Left ventricle myocardium inferior (tissue), 1 donor: ENCODE measurements around the gene ARHGAP26. TPM values are rescaled to one million over a fixed set of nuclear protein-coding genes. Genes with fewer than 3 reads are reported as not detected.

Experiments used
- DNase-seq: peaks from one replicate; pipeline ENCODE4 v3.0.0-alpha.2; 2020
- H3K27ac ChIP-seq: fragments of 200-600 bp; replicated peaks from 2 replicates; pipeline ENCODE4 v1.8.0; 2021
- H3K27me3 ChIP-seq: fragments of 200-600 bp; 2 replicates; pipeline ENCODE4 v1.8.0; 2021; ENCODE audit warnings: low read depth
- H3K36me3 ChIP-seq: fragments of 200-600 bp; 2 replicates; pipeline ENCODE4 v1.8.0; 2021
- H3K4me1 ChIP-seq: fragments of 200-600 bp; 2 replicates; pipeline ENCODE4 v1.8.0; 2021
- H3K4me3 ChIP-seq: fragments of 200-600 bp; 2 replicates; pipeline ENCODE4 v1.8.0; 2021; ENCODE audit warnings: mild to moderate bottlenecking, moderate library complexity
- H3K9me3 ChIP-seq: fragments of 200-600 bp; replicated peaks from 2 replicates; pipeline ENCODE4 v1.8.0; 2021
- CTCF ChIP-seq: fragments of 200-600 bp; IDR thresholded peaks from 2 replicates; pipeline ENCODE4 v1.8.0; 2021; ENCODE audit warnings: antibody characterized with exemption, mild to moderate bottlenecking, borderline replicate concordance
- intact Hi-C: fragments of 100-400 bp; cut with micrococcal nuclease; formaldehyde crosslinking; loops from one replicate; pipeline ENCODE4 v1.11.0; 2022
- total RNA-seq: library from RNA; stranded (reverse); fragmentation: NEBNext Ultra II Directional; extraction: Animal tissue kit (Norgen Biotek cat#: 25700); gene quantifications from one replicate; pipeline ENCODE4 v1.2.1, GENCODE V29; 2021
- donor health status: DM: no; HTN: yes; CAD: no; lungs with severe emphysema.

ARHGAP26 gene
- total RNA-seq, 1 donor from 2014 or later = 35.7 TPM

- DNase-seq = no peak
- Histone ChIP-seq H3K4me3 (no peak overlapping the region), H3K9me3 (peaks cover 5% of the 10 kb centered on the region), H3K36me3 (peaks cover 26% of the 10 kb centered on the region), H3K27me3 (no peaks in the 10 kb centered on the region), H3K27ac (no peak overlapping the region), H3K4me1 (peaks cover 41% of the 10 kb centered on the region)
- intact Hi-C loops = no loop called here
- no peak for TF ChIP-seq CTCF
These were observed 298.5 kb downstream of the ARHGAP26 start for GRCh38 chr5:143068712-143069111.

GRCh38 chr5:143071927-143072326 lies 301.8 kb downstream of the ARHGAP26 start:
- peaks cover 5% of the 10 kb centered on the region for H3K9me3 ChIP-seq
- H3K4me1 ChIP-seq = peaks cover 20% of the 10 kb centered on the region
- H3K36me3 ChIP-seq = peaks cover 26% of the 10 kb centered on the region
- no peak for TF ChIP-seq CTCF
- H3K4me3 ChIP-seq = no peak overlapping the region
- no peak for DNase-seq
- H3K27ac ChIP-seq = no peak overlapping the region
- intact Hi-C loops = no loop called here
- no peaks in the 10 kb centered on the region for H3K27me3 ChIP-seq

- H3K27me3 ChIP-seq = no peaks in the 10 kb centered on the region
- peaks cover 26% of the 10 kb centered on the region for H3K36me3 ChIP-seq
- no peak overlapping the region for H3K27ac ChIP-seq
- H3K4me1 ChIP-seq = peaks cover 21% of the 10 kb centered on the region
- H3K4me3 ChIP-seq = no peak overlapping the region
- TF ChIP-seq CTCF = no peak
- peaks cover 5% of the 10 kb centered on the region for H3K9me3 ChIP-seq
- DNase-seq = no peak
- intact Hi-C loops = no loop called here
These were observed 302.6 kb downstream of the ARHGAP26 start for GRCh38 chr5:143072734-143073133.

- Histone ChIP-seq H3K27ac (no peak overlapping the region), H3K4me3 (no peak overlapping the region), H3K36me3 (peaks cover 19% of the 10 kb centered on the region), H3K9me3 (peaks cover 5% of the 10 kb centered on the region), H3K4me1 (peaks cover 27% of the 10 kb centered on the region), H3K27me3 (no peaks in the 10 kb centered on the region)
- DNase-seq = no peak
- TF ChIP-seq CTCF = no peak
- intact Hi-C loops = no loop called here
These were observed 303.6 kb downstream of the ARHGAP26 start for GRCh38 chr5:143073766-143074165.

- Histone ChIP-seq H3K4me3 (no peak overlapping the region), H3K4me1 (peaks cover 27% of the 10 kb centered on the region), H3K9me3 (peaks cover 5% of the 10 kb centered on the region), H3K27me3 (no peaks in the 10 kb centered on the region), H3K27ac (no peak overlapping the region), H3K36me3 (peaks cover 12% of the 10 kb centered on the region)
- intact Hi-C loops = no loop called here
- TF ChIP-seq CTCF = no peak
- no peak for DNase-seq
These were observed 304.3 kb downstream of the ARHGAP26 start for GRCh38 chr5:143074414-143074996.
